RWPE1 (cell line): ENCODE measurements around the gene MRPL41.
"Not testable (repeated sequence)": the region's sequence is repeated elsewhere in the genome, so short reads cannot be mapped to it uniquely, and the experiment has no call there.

ENCODE experiments used
- CTCF ChIA-PET: fragments of 350-600 bp; sonication (Branson Sonifier 250); formaldehyde crosslinking; extraction: SDS; loops from one replicate; lab custom pipeline; 2021; lab: Yijun Ruan, JAX
- POLR2A ChIA-PET: fragments of 400-600 bp; formaldehyde crosslinking; extraction: SDS; loops from one replicate; lab custom pipeline; 2020; ENCODE audit warnings: antibody characterized with exemption; ENCODE audit not compliant: low non-redundant PET; lab: Yijun Ruan, JAX
- DNase-seq: peaks from one replicate; pipeline ENCODE4 v3.0.0; 2012; ENCODE audit warnings: low spot score
- H3K27ac ChIP-seq: fragments of 450-650 bp; 2 replicates; pipeline ENCODE4 v1.5.1; 2017
- CTCF ChIP-seq: fragments of 450-650 bp; conservative IDR thresholded peaks from 2 replicates; pipeline ENCODE4 v1.5.1; 2017; ENCODE audit warnings: low read depth, mild to moderate bottlenecking

Gene MRPL41

DNA sequence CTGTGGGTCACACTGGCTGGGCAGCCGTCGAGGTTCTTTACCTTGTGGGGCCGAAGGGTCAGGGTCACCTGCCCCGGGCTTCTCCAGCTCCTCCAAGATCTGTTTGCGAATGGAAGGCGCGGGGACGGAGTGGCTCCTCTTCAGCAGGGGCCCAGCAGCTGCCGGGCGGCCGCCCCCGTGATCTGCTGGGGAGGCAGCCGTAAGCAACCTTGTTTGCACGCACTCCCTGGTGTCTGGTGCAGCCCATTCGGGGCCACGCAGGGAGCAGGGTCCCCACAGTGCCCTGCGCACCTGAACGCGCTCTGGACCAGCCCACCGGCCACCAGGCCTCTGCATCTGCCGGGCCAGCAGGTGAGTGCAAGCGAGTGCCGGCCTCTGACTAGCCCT, 36.3 kb upstream of the MRPL41 start:
- DNase-seq = no peak
- H3K27ac ChIP-seq = 0 out of 2 replicates have a peak overlapping the region, but pooled peaks have one; percentile 10
- CTCF ChIA-PET = no interaction called here
- POLR2A ChIA-PET = no interaction called here
- no peak for TF ChIP-seq CTCF

DNA sequence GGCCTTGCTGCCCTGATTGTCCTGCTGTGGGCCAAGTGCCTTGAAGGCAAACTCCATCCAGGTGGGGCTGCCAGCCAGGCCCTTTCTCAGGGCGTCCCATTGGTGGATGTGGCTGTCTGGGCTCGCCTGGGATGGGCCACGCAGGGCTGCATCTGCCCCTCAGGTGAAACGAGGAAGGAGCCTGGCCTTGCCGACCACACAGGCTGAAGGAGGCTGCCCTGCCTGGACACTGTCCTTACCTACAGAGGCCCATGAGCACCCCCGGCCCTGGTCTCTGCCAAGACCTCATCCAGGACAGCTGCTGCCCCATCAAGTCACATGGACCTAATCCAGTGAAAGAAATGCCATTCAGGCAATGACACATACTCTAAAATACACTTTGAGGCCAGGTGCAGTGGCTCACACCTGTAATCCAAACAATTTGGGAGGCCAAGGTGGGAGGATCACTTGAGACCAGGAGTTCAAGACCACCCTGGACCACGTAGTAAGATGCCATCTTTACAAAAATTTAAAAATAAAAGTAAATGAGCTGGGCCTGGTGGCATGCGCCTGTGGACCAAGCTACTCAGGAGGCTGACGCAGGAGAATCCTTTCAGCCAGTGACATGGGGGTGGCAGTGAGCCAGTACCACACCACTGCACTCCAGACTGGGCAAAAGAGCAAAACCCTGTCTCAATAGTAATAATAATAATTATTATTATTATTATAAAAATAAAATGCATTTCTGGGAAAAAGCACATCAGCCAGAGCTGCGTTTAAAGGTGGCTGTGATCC, 35.3 kb upstream of the MRPL41 start:
- no peak for DNase-seq
- CTCF ChIA-PET = interaction anchor here (0.7 kb wide), 1 partner anchor 26 kb away, joined by 5 read pairs; no protein-coding TSS in a partner anchor
- POLR2A ChIA-PET = no interaction called here
- peak overlapping the region; percentile 5; the same call in 1 of the 2 replicates for H3K27ac ChIP-seq
- no peak for TF ChIP-seq CTCF

- POLR2A ChIA-PET, CTCF ChIA-PET, DNase-seq, H3K27ac ChIP-seq: not testable (repeated sequence)
Measured at GRCh38 chr9:137518661-137519459, 32.8 kb upstream of the MRPL41 start.

DNA sequence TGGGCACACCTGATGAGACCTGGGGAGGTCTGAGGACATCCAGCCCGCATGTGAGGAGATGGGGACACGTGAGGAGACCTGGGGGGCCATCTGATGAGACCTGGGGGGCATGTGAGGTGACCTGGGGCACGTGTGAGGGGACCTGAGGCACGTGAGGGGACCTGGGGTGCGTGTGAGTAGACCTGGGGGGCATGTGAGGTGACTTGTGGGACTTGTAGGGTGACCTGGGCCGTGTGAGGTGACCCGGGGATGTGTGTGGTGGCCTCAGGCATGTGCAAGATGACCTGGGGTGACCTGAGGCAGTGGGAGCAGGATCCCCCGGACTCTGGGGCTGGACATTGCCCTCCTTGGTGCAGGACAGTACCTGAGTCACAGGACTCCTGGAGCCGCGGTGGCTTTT, 32.1 kb upstream of the MRPL41 start:
- H3K27ac ChIP-seq = no peak overlapping the region
- TF ChIP-seq CTCF = no peak
- no peak for DNase-seq
- POLR2A ChIA-PET = no interaction called here
- CTCF ChIA-PET = no interaction called here

DNA sequence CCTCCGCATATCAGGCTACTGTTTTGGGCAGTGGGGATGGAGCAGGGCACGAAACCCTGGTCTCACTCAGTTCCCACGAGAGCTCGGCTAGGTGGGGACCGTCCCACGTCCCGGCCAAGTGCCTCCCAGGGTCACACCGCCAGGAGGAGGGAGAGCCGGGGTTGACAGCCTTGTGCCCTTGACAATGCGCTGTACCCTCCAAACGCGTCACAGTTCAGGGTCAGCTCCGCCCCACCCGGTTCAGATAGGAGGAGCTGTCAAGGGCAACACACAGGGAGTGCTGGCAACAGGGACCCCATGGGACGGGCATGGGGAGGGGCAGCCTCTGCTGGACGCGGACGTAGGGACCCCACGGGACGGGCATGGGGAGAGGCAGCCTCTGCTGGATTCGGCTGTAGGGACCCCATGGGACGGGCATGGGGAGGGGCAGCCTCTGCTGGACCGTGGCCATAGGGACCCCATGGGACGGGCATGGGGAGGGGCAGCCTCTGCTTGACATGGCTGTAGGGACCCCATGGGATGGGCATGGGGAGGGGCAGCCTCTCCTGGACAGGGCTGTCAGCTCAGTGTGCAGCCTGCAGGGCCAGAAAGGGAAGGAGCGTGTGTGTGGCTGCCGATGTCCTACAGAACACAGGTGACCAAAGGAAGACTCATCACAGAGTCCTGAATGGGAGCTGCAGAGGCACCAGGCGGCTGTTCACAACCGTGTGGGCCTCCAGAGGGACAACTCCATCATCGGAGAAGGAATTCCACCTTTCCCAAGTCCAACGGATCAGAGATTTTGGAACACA, 30.9 kb upstream of the MRPL41 start:
- no peak overlapping the region for H3K27ac ChIP-seq
- POLR2A ChIA-PET = no interaction called here
- no peak for TF ChIP-seq CTCF
- no peak for DNase-seq
- CTCF ChIA-PET = no interaction called here

GRCh38 chr9:137521405-137521985, 30.2 kb upstream of the MRPL41 start:
- no peak for TF ChIP-seq CTCF
- POLR2A ChIA-PET = no interaction called here
- CTCF ChIA-PET = no interaction called here
- DNase-seq = no peak
- H3K27ac ChIP-seq = no peak overlapping the region
